ENCODE data around the gene EFCAB12. TPM values are rescaled to one million over a fixed set of nuclear protein-coding genes. Genes with fewer than 3 reads are reported as not detected.
"Not testable (repeated sequence)": the region's sequence is repeated elsewhere in the genome, so short reads cannot be mapped to it uniquely, and the experiment has no call there.

EFCAB12 gene
- total RNA-seq, 2 experiments from 2014 or later, result 1.1 to 2.5 TPM

- Histone ChIP-seq H3K36me3 (ENCODE audit: insufficient read depth, low read length) (peaks cover 70% of the 10 kb centered on the region), H3K4me1 (ENCODE audit: insufficient read depth, low read length, poor library complexity, severe bottlenecking) (peaks cover 10% of the 10 kb centered on the region), H3K79me2 (ENCODE audit: insufficient read depth, low read depth, low read length) (peaks cover 33% of the 10 kb centered on the region), H3K4me2 (ENCODE audit: low read length) (no peak overlapping the region), H3K9me2 (ENCODE audit: insufficient read depth, low read length) (no peaks in the 10 kb centered on the region), H3K4me3 (ENCODE audit: low read depth, low read length, poor library complexity, severe bottlenecking) (no peak overlapping the region), H4K20me1 (ENCODE audit: insufficient read depth, low read length) (peaks cover 11% of the 10 kb centered on the region; the same call in 1 of the 2 replicates), H3K27ac (ENCODE audit: low read depth, low read length, poor library complexity, severe bottlenecking) (no peak overlapping the region), H3K9me3 (ENCODE audit: low read length) (no peaks in the 10 kb centered on the region), H2AFZ (ENCODE audit: low read length) (no peak overlapping the region)
- BruUV-seq (replicated peaks), result no TSS peak
- no peak for DNase-seq (ENCODE audit: low spot score)
- intact Hi-C loops (cut with micrococcal nuclease; ENCODE audit: unreplicated experiment), result no loop called here
- ChIA-PET CTCF (ENCODE audit: unreplicated experiment) (no interaction called here), POLR2A (no interaction called here)
- no peak for TF ChIP-seq CTCF (conservative IDR thresholded peaks at IDR 0.05; ENCODE audit: low read length)
- no peak for TF ChIP-seq EZH2phosphoT487 (IDR thresholded peaks at IDR 0.05; ENCODE audit: borderline replicate concordance, low read depth, low read length)
Observed at GRCh38 chr3:129393271-129393670, 35.2 kb downstream of the EFCAB12 start.

DNA sequence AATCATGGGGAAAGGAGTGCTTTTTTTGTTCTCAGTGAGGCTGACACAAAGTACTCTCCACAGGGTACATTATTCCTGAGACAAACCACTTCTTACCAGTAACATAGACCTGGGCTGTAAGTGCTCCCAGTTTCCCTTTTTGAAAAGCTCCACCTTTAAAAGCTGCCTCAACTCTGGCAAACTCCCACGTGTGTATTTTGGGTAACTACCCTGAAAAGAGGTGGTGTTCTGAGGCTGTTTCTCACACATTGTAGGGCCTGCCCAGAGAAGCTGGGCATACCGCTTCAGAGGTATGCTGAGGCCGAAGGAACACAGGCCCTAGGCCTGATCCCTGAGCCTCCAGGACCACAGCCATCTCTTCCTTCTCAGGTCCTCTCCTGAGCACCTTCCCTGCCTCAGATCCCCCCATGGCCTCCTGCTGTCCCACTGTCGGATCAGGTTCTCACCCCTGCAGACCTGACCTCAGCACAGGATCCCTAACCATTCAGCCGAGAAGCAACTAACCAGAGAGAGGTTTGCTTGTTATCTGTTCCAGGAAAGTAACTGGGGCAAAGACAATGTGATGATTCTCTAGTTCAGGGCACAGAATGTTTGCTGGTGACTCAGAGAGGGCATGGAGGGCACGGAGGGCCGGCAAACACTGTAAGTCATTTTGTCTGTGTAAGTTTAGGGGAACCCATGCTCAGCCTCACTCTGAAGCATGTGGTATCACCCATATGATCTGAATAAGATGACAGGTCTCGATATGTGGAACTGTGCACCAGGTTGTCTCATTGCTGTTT lies 36.1 kb downstream of the EFCAB12 start:
- H3K27ac ChIP-seq (ENCODE audit: low read depth, low read length, poor library complexity, severe bottlenecking); H4K20me1 ChIP-seq (ENCODE audit: insufficient read depth, low read length); DNase-seq (ENCODE audit: low spot score); H3K4me2 ChIP-seq (ENCODE audit: low read length); BruUV-seq (replicated peaks); H3K9me2 ChIP-seq (ENCODE audit: insufficient read depth, low read length); intact Hi-C loops (cut with micrococcal nuclease; ENCODE audit: unreplicated experiment); H3K4me3 ChIP-seq (ENCODE audit: low read depth, low read length, poor library complexity, severe bottlenecking); POLR2A ChIA-PET; H3K4me1 ChIP-seq (ENCODE audit: insufficient read depth, low read length, poor library complexity, severe bottlenecking); H2AFZ ChIP-seq (ENCODE audit: low read length); H3K9me3 ChIP-seq (ENCODE audit: low read length); CTCF ChIA-PET (ENCODE audit: unreplicated experiment): not testable (repeated sequence)
- Histone ChIP-seq H3K36me3 (ENCODE audit: insufficient read depth, low read length) (peaks cover 76% of the 10 kb centered on the region), H3K79me2 (ENCODE audit: insufficient read depth, low read depth, low read length) (peaks cover 23% of the 10 kb centered on the region)

DNA sequence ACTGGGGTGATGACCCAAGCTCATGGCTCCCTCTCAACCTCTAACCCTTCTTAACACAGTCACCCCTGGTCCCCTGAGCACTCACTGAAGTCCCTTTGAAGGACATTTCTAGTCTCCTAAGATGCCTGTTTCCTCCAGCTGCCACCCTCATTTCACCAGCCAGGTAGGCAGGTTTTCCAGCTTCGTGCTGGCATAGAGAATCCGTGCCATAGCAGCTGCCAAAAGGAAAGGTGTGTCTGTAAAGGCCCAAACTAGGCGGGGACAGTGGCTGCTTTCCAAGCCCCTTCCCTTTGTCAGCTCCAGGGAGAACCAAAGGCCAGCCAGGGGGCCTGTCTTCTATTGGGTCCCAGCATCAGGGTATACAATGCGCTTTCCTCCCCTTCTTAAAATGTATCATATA lies 36.9 kb downstream of the EFCAB12 start:
- intact Hi-C loops (cut with micrococcal nuclease; ENCODE audit: unreplicated experiment); POLR2A ChIA-PET: not testable (repeated sequence)
- H3K36me3 ChIP-seq (ENCODE audit: insufficient read depth, low read length), result peaks cover 76% of the 10 kb centered on the region

More for the DNA sequence above, 36.9 kb downstream of the EFCAB12 start:
- H4K20me1 ChIP-seq (ENCODE audit: insufficient read depth, low read length); DNase-seq (ENCODE audit: low spot score); H3K4me3 ChIP-seq (ENCODE audit: low read depth, low read length, poor library complexity, severe bottlenecking); H3K4me1 ChIP-seq (ENCODE audit: insufficient read depth, low read length, poor library complexity, severe bottlenecking); H3K27ac ChIP-seq (ENCODE audit: low read depth, low read length, poor library complexity, severe bottlenecking); H2AFZ ChIP-seq (ENCODE audit: low read length); H3K9me2 ChIP-seq (ENCODE audit: insufficient read depth, low read length); H3K9me3 ChIP-seq (ENCODE audit: low read length); BruUV-seq (replicated peaks); H3K4me2 ChIP-seq (ENCODE audit: low read length); CTCF ChIA-PET (ENCODE audit: unreplicated experiment): not testable (repeated sequence)
- H3K79me2 ChIP-seq (ENCODE audit: insufficient read depth, low read depth, low read length), result peaks cover 16% of the 10 kb centered on the region
